ENCODE results near the gene UBE3A. TPM values are rescaled to one million over a fixed set of nuclear protein-coding genes. Genes with fewer than 3 reads are reported as not detected.
"Not testable (repeated sequence)": the region's sequence is repeated elsewhere in the genome, so short reads cannot be mapped to it uniquely, and the experiment has no call there.

UBE3A gene
- total RNA-seq = 27.0 and 42.6 TPM in 2 replicates

GRCh38 chr15:25438601-25439368 lies at the start of gene UBE3A:
Gene UBE3A, minus strand, starts transcription at chr15:25439024. Its CDS starts 29,917 bp downstream, at chr15:25409107.
- DNase-seq (ENCODE audit: extremely low read depth, low read depth, low spot score) = peak; percentile 27

GRCh38 chr15:25487226-25487884 lies 48.5 kb upstream of the UBE3A start:
- DNase-seq (ENCODE audit: extremely low read depth, low read depth, low spot score) = no peak

GRCh38 chr15:25486051-25486450 lies 47.2 kb upstream of the UBE3A start:
- no peak for DNase-seq (ENCODE audit: extremely low read depth, low read depth, low spot score)

GRCh38 chr15:25481208-25481859 lies 42.5 kb upstream of the UBE3A start:
- DNase-seq (ENCODE audit: extremely low read depth, low read depth, low spot score) = no peak

DNA sequence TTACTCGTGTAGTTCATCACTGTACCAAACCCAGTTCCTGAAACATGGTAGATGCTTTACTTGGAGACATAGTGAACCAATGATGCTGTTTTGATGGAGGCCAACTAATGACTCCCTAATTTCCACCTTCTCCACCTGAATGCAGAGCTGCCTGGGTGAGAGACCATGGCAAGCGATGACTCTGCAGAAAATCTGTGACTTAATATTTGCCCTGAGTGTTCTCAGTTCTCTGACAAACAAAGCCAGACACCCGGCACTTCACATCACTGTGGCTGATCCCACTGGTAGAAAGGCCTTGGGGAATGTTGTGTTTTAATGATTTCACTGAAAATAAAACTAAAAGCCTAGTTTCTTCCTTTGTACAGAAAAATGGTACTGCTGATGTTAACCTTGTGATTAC lies 39.5 kb upstream of the UBE3A start:
- no peak for DNase-seq (ENCODE audit: extremely low read depth, low read depth, low spot score)

GRCh38 chr15:25477816-25478215 lies 39.0 kb upstream of the UBE3A start:
- no peak for DNase-seq (ENCODE audit: extremely low read depth, low read depth, low spot score)

- no peak for DNase-seq (ENCODE audit: extremely low read depth, low read depth, low spot score)
These were observed 35.4 kb upstream of the UBE3A start for GRCh38 chr15:25474251-25474650.

DNA sequence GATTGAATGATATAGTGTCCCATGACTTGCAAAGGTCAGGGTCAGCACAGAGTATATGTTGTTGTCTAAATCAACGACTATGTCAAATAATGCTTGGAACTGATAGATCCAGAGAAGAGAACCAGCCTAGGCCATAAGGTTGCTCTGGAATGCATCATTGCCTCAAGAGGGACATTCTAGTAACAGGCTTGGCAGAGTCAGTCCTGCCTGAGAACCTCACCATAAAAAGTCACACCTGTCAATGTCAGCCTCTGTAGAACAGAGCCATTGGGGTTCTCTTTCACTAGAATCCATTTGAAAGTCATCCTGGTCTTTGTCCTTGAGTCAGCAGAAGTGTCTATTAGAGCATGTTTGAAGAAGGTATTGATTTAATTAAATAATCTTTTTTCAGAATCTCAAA lies 31.4 kb upstream of the UBE3A start:
- DNase-seq (ENCODE audit: extremely low read depth, low read depth, low spot score) = no peak

DNA sequence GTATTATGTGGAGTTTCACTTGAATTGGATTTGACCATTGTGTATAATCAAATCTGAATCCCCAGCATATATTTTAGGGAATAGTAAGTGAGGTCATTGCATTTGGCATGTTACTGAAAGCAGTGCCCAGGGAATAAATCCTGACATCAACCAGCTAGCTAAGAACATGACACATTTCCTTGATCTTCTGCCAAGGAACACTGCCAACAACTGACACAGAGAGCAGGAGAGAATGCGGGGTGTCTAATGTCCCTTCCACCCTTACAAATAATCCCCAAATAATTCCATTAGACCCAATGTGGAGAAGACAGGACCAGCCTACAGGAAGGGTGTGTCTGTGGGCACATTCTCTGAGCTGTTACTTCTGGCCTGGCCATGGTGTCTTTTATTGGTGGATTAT lies 30.6 kb upstream of the UBE3A start:
- DNase-seq (ENCODE audit: extremely low read depth, low read depth, low spot score) = no peak

DNA sequence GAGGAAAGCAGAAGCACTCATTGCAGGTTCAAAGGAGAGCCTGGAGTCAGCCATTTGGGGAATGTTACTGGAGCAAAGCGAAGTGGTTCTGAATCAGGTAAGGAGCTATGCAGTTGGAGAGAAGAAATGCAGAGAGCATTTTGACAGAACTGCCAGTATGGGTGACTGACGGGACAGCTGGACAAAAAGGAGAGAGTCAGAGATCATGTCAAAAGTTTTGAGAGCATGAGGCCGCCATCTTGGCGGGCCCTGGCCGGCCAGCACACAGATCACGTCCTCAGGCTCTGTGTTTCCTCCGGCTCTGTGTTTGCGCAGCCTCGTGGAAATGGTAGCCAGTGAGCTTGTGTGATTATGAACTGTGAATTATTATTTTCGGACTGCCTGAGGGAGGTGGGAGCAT lies 29.8 kb upstream of the UBE3A start:
- no peak for DNase-seq (ENCODE audit: extremely low read depth, low read depth, low spot score)

DNA sequence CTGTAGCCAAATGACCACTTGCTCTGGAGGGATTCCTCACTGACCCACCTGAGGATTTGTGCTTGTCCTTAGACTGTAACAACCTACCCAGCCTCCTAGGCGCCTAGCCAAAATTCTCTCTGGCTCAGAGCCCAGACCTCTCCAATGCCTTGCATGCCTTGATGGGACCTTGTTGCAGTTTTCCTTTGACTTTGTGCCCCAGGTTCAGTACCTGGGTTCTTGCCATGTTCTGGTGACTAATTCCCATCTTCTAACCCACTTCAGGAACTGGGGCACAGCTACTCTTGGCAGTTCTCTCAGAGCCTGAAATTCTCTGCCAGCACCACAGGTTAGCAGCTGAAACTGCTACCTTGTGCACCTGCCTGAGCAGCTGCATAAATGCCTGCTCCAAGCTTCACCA lies 27.0 kb upstream of the UBE3A start:
- no peak for DNase-seq (ENCODE audit: extremely low read depth, low read depth, low spot score)

DNA sequence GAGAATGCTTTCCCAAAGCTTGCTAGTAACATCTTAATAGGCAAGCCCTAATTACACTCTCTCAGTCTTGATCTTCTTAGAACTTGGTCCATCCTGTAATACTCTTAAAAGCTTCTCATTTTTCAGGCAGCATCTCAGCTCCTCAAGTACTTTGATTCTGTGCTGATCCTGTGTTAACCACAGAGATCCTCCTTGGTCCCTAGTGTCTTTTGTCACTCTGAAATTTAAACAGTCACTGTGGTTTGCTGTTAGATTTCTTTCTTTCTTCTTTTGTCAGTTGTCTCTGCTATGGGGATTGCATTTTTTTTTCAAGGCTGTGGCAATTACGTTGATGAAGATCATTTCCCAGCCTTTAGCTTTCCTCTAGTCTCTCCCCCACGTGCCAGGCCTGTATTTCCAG lies 26.0 kb upstream of the UBE3A start:
- DNase-seq (ENCODE audit: extremely low read depth, low read depth, low spot score) = no peak

GRCh38 chr15:25464383-25464782 lies 25.6 kb upstream of the UBE3A start:
- no peak for DNase-seq (ENCODE audit: extremely low read depth, low read depth, low spot score)

DNA sequence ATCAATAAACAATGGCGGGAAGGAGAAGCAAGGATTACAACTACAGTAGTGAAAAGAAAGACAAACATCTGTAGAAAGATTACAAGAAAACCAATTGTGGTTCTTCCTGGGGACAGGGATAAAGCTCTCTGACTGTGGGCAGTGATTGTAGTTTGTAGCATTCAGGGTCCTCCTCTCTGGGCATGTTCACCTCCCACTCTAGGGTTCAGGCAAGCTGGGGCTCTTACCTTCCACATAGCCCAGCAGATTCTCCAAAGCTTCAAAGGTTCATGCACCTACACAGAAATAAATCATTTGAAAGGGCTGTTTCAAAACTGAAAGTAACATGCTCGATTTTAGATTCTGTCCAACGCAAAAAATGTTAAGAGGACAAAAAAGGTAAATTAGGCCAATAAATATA lies 17.4 kb upstream of the UBE3A start:
- no peak for DNase-seq (ENCODE audit: extremely low read depth, low read depth, low spot score)

DNA sequence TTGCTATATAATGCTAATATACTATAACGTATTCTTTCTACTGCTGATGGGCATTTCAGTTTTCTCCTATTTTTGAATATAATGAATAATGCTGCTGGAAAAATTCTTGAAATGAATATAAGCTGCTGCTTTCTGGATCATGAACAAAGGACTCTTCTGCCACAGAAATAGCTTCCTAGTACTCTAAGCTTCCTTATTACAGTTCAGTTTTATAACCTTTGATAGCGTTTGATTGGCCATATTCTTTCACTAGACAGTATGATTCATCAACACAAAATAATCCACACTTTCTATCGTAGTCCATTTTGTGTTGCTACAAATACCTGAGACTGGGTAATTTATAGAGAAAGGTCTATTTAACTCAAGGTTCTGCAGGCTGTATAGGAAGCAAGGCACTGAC lies 16.4 kb upstream of the UBE3A start:
- no peak for DNase-seq (ENCODE audit: extremely low read depth, low read depth, low spot score)

GRCh38 chr15:25454771-25455170 lies 15.9 kb upstream of the UBE3A start:
- DNase-seq (ENCODE audit: extremely low read depth, low read depth, low spot score) = no peak

DNA sequence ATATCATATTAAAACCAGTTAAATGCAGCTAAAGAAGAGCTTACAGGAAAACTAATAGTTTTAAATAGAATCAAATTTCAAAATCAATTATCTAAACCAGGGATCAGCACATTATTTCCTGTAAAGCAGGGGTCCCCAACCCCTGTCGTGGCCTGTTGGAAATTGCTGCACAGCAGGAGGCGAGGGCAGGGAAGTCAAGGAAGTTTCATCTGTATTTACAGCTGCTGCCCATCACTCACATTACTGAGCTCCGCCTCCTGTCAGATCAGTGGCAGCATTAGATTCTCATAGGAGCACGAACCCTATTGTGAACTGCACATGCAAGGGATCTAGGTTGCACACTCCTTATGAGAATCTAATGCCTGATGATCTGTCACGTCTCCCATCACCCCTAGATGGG lies 14.4 kb upstream of the UBE3A start:
- DNase-seq (ENCODE audit: extremely low read depth, low read depth, low spot score) = not testable (repeated sequence)

DNA sequence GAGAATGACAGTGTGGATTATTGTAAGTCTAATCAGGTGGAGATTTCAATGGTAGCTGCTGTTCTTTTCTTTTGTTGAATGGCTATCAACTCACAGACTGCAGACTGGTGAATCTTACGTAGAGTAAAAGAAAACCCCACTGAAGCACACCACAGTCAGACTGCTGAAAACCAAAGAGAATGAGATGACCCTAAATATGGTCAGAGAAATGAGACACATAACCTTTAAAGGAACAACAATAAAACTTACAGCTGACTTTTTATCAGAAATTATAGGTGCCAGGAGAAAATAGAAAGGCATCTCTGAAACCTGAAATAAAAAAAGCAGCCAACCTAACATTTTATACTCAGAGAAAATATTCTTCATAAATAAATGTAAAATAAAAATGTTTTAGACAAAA lies 12.7 kb upstream of the UBE3A start:
- no peak for DNase-seq (ENCODE audit: extremely low read depth, low read depth, low spot score)

GRCh38 chr15:25450163-25450562 lies 11.3 kb upstream of the UBE3A start:
- DNase-seq (ENCODE audit: extremely low read depth, low read depth, low spot score) = no peak

DNA sequence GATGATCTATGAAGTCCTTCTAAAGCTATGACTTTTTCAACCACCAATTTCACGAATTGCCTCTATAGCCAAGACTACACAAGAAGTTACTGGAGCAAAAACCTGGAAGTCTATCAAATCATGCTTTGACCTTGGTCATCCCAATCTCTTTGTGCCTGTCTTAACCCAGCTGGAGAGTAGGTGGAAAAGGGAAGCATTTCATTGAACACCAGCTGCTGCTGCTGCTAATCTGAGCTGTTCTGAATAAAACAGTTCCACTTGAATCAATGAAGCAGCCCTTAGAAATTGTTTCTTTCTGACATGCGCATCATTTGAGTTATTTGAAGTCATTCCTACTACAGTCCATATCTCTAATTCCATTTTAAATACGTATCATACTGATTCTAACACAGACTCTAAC lies 7.3 kb upstream of the UBE3A start:
- no peak for DNase-seq (ENCODE audit: extremely low read depth, low read depth, low spot score)

DNA sequence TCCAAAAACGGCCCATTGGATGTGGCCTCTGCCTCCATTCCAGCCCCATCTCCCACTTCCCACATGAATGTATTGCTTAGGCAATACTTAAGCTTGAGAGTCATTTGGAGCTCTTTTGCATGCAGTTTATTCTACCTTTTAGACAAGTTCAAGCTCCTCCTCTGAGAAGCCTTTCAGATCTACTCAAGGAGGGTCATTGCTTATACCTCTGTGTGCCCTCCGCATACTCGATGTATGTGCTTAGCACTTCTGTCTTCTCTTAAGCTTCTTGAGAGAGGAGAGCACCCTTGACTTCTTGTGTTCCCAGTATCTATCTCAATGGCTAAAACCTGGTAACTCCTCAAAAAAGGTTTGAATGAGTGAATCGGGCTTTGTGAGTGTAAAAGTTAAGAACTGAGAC lies 6.6 kb upstream of the UBE3A start:
- DNase-seq (ENCODE audit: extremely low read depth, low read depth, low spot score) = no peak

GRCh38 chr15:25441111-25441510 lies 2.3 kb upstream of the UBE3A start:
- no peak for DNase-seq (ENCODE audit: extremely low read depth, low read depth, low spot score)

Measured in glomerular endothelial cell (primary cell).